ENCODE measurements around the gene PCK2.

DNA sequence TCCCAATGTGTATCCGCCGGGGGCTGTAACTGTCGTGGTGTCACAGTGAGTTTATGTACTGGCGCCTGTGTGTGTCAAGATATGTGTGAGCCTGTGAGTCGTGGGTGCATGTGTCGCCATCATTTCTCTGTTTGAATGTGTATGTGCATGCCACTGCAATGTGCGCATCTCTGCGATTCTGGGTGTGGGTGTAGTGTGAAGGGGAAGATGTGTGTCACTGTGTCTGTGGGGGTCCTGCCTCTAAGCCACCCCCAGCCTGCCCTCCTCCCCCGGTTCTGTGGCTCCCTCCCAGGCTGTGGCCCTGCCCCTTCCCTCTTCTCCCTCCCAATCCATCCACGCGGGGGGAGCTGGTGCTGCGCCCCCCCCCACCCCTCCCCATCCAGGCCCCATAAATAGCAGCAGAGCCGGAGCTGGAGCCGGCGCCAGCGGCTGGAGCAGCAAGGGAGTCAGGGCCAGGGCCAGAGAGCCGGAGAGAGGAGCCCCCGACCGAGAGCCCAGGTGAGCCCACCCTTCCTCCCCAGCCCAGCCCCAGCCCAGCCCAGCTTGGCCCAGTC is 22.9 kb upstream of the PCK2 start, which contains the start of gene CPNE6:
- TF ChIP-seq POLR2AphosphoS5 (IDR thresholded peaks at IDR 0.05) (no peak), POLR2A (IDR thresholded peaks at IDR 0.05; ENCODE audit: low read depth) (no peak), EP300 (IDR thresholded peaks at IDR 0.05) (no peak)
- TF ChIP-seq, protein P1, sequence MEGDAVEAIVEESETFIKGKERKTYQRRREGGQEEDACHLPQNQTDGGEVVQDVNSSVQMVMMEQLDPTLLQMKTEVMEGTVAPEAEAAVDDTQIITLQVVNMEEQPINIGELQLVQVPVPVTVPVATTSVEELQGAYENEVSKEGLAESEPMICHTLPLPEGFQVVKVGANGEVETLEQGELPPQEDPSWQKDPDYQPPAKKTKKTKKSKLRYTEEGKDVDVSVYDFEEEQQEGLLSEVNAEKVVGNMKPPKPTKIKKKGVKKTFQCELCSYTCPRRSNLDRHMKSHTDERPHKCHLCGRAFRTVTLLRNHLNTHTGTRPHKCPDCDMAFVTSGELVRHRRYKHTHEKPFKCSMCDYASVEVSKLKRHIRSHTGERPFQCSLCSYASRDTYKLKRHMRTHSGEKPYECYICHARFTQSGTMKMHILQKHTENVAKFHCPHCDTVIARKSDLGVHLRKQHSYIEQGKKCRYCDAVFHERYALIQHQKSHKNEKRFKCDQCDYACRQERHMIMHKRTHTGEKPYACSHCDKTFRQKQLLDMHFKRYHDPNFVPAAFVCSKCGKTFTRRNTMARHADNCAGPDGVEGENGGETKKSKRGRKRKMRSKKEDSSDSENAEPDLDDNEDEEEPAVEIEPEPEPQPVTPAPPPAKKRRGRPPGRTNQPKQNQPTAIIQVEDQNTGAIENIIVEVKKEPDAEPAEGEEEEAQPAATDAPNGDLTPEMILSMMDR (IDR thresholded peaks at IDR 0.05) = no peak
